Measurements from ENCODE around the gene RBMY1J.
"Not testable (repeated sequence)": the region's sequence is repeated elsewhere in the genome, so short reads cannot be mapped to it uniquely, and the experiment has no call there.

DNA sequence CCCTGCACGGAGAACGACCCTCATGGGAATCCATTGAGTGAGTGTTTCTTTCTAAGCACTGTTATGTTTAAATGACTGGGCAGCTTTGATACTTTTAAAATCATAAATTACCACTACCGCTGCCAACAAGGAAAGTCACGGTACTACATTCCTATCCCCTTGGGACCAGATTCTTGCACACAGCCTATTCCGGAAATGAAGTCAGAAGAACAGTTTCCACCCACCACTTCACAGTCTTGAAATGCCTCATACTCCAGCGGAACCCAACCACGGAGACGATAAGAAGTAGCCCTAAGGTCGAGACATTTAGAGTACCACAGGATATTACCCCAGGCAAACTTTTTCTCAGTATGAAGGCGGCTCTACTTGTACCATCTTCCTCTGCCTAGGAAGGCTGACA, 58.8 kb downstream of the RBMY1J start:
- TF ChIP-seq, protein P1, sequence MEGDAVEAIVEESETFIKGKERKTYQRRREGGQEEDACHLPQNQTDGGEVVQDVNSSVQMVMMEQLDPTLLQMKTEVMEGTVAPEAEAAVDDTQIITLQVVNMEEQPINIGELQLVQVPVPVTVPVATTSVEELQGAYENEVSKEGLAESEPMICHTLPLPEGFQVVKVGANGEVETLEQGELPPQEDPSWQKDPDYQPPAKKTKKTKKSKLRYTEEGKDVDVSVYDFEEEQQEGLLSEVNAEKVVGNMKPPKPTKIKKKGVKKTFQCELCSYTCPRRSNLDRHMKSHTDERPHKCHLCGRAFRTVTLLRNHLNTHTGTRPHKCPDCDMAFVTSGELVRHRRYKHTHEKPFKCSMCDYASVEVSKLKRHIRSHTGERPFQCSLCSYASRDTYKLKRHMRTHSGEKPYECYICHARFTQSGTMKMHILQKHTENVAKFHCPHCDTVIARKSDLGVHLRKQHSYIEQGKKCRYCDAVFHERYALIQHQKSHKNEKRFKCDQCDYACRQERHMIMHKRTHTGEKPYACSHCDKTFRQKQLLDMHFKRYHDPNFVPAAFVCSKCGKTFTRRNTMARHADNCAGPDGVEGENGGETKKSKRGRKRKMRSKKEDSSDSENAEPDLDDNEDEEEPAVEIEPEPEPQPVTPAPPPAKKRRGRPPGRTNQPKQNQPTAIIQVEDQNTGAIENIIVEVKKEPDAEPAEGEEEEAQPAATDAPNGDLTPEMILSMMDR (IDR thresholded peaks at IDR 0.05): not testable (repeated sequence)
- not testable (repeated sequence) for TF ChIP-seq POLR2AphosphoS5 (IDR thresholded peaks at IDR 0.05; ENCODE audit: insufficient read depth in 1 of 2, low read depth in 1 of 2)
